ENCODE results near the gene KCNG4.

GRCh38 chr16:84197466-84198128 is 42.2 kb downstream of the KCNG4 start:
- TF ChIP-seq, protein P1, sequence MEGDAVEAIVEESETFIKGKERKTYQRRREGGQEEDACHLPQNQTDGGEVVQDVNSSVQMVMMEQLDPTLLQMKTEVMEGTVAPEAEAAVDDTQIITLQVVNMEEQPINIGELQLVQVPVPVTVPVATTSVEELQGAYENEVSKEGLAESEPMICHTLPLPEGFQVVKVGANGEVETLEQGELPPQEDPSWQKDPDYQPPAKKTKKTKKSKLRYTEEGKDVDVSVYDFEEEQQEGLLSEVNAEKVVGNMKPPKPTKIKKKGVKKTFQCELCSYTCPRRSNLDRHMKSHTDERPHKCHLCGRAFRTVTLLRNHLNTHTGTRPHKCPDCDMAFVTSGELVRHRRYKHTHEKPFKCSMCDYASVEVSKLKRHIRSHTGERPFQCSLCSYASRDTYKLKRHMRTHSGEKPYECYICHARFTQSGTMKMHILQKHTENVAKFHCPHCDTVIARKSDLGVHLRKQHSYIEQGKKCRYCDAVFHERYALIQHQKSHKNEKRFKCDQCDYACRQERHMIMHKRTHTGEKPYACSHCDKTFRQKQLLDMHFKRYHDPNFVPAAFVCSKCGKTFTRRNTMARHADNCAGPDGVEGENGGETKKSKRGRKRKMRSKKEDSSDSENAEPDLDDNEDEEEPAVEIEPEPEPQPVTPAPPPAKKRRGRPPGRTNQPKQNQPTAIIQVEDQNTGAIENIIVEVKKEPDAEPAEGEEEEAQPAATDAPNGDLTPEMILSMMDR (conservative IDR thresholded peaks at IDR 0.05 in 1 of 2, IDR thresholded peaks at IDR 0.05 in 1 of 2; ENCODE audit: low read depth in 1 of 2, low read length in 2 of 2), result no peak
- TF ChIP-seq EZH2 (IDR thresholded peaks at IDR 0.05; ENCODE audit: low read length, missing control alignments), result no peak

Measured in fibroblast of lung (primary cell).